ENCODE results near the gene TEX47.

The TEX47 gene

GRCh38 chr7:88795553-88795952 is at the start of gene TEX47:
Gene TEX47 (minus strand): TSS chr7:88795737. CDS start chr7:88794942, 795 bp downstream.
- no peak for DNase-seq (ENCODE audit: low read depth)
- no peak within 1 kb of the TSS for H3K4me3 ChIP-seq (ENCODE audit: low read depth, low read length)

- no peak overlapping the region for H3K4me3 ChIP-seq (ENCODE audit: low read depth, low read length)
- no peak for DNase-seq (ENCODE audit: low read depth)
Measured at GRCh38 chr7:88845091-88845490, 49.6 kb upstream of the TEX47 start.

- H3K4me3 ChIP-seq (ENCODE audit: low read depth, low read length), result no peak overlapping the region
- no peak for DNase-seq (ENCODE audit: low read depth)
Measured at GRCh38 chr7:88842201-88842600, 46.7 kb upstream of the TEX47 start.

GRCh38 chr7:88835147-88835728 is 39.7 kb upstream of the TEX47 start:
- DNase-seq (ENCODE audit: low read depth), result no peak
- no peak overlapping the region for H3K4me3 ChIP-seq (ENCODE audit: low read depth, low read length)

- H3K4me3 ChIP-seq (ENCODE audit: low read depth, low read length), result no peak overlapping the region
- no peak for DNase-seq (ENCODE audit: low read depth)
Measured at GRCh38 chr7:88826222-88826621, 30.7 kb upstream of the TEX47 start.

- no peak overlapping the region for H3K4me3 ChIP-seq (ENCODE audit: low read depth, low read length)
Measured at GRCh38 chr7:88818552-88818951, 23.0 kb upstream of the TEX47 start.

GRCh38 chr7:88806280-88807037 is 10.9 kb upstream of the TEX47 start:
- no peak overlapping the region for H3K4me3 ChIP-seq (ENCODE audit: low read depth, low read length)

More at GRCh38 chr7:88818552-88818951, 23.0 kb upstream of the TEX47 start:
- DNase-seq (ENCODE audit: low read depth), result no peak

GRCh38 chr7:88801046-88801445 is 5.5 kb upstream of the TEX47 start:
- DNase-seq (ENCODE audit: low read depth), result no peak
- H3K4me3 ChIP-seq (ENCODE audit: low read depth, low read length), result no peak overlapping the region

More at GRCh38 chr7:88806280-88807037, 10.9 kb upstream of the TEX47 start:
- no peak for DNase-seq (ENCODE audit: low read depth)

GRCh38 chr7:88792361-88792760 is 3.2 kb downstream of the TEX47 start:
- no peak overlapping the region for H3K4me3 ChIP-seq (ENCODE audit: low read depth, low read length)
- DNase-seq (ENCODE audit: low read depth), result no peak

GRCh38 chr7:88791891-88792290 is 3.6 kb downstream of the TEX47 start:
- no peak overlapping the region for H3K4me3 ChIP-seq (ENCODE audit: low read depth, low read length)
- DNase-seq (ENCODE audit: low read depth), result no peak

- DNase-seq (ENCODE audit: low read depth), result no peak
- H3K4me3 ChIP-seq (ENCODE audit: low read depth, low read length), result no peak overlapping the region
Measured at GRCh38 chr7:88789480-88790064, 6.0 kb downstream of the TEX47 start.

GRCh38 chr7:88787777-88788176 is 7.8 kb downstream of the TEX47 start:
- H3K4me3 ChIP-seq (ENCODE audit: low read depth, low read length), result no peak overlapping the region
- no peak for DNase-seq (ENCODE audit: low read depth)

GRCh38 chr7:88775838-88776237 is 19.7 kb downstream of the TEX47 start:
- H3K4me3 ChIP-seq (ENCODE audit: low read depth, low read length), result no peak overlapping the region
- DNase-seq (ENCODE audit: low read depth), result no peak

- DNase-seq (ENCODE audit: low read depth), result no peak
- H3K4me3 ChIP-seq (ENCODE audit: low read depth, low read length), result no peak overlapping the region
Measured at GRCh38 chr7:88772776-88773175, 22.8 kb downstream of the TEX47 start.

- no peak overlapping the region for H3K4me3 ChIP-seq (ENCODE audit: low read depth, low read length)
- DNase-seq (ENCODE audit: low read depth), result no peak
Measured at GRCh38 chr7:88771417-88771816, 24.1 kb downstream of the TEX47 start.

GRCh38 chr7:88761779-88762178 is 33.8 kb downstream of the TEX47 start:
- H3K4me3 ChIP-seq (ENCODE audit: low read depth, low read length), result no peak overlapping the region
- no peak for DNase-seq (ENCODE audit: low read depth)

- no peak overlapping the region for H3K4me3 ChIP-seq (ENCODE audit: low read depth, low read length)
Measured at GRCh38 chr7:88760136-88760515, 35.4 kb downstream of the TEX47 start.

GRCh38 chr7:88759230-88760135 is 36.1 kb downstream of the TEX47 start, which contains the start of gene ZNF804B:
Gene ZNF804B (plus strand): TSS chr7:88759700. CDS start chr7:88759977, 277 bp downstream.
- DNase-seq (ENCODE audit: low read depth), result no peak
- H3K4me3 ChIP-seq (ENCODE audit: low read depth, low read length), result peak within 1 kb of the TSS; percentile 20

More at GRCh38 chr7:88760136-88760515, 35.4 kb downstream of the TEX47 start:
- DNase-seq (ENCODE audit: low read depth), result no peak

GRCh38 chr7:88758381-88759229 is 36.9 kb downstream of the TEX47 start:
- no peak for DNase-seq (ENCODE audit: low read depth)
- peak overlapping the region; percentile 20 for H3K4me3 ChIP-seq (ENCODE audit: low read depth, low read length)

Measured in skeletal muscle cell (primary cell).